A549 treated with RU486 at 1 μM for 4 hours (cell line): Measurements from ENCODE around the gene ZSCAN21. TPM values are rescaled to one million over a fixed set of nuclear protein-coding genes. Genes with fewer than 3 reads are reported as not detected.

Experiments used
- total RNA-seq: library from RNA; stranded (reverse); fragments of 200-300 nt; extraction: Qiagen RNA extraction; gene quantifications from 5 replicates; pipeline ENCODE4 v1.2.3, GENCODE V29; 2022; ENCODE audit warnings: low read depth

ZSCAN21 gene
- total RNA-seq = 9.3 to 12.1 TPM (median 10.1 TPM) in 5 replicates

DNA sequence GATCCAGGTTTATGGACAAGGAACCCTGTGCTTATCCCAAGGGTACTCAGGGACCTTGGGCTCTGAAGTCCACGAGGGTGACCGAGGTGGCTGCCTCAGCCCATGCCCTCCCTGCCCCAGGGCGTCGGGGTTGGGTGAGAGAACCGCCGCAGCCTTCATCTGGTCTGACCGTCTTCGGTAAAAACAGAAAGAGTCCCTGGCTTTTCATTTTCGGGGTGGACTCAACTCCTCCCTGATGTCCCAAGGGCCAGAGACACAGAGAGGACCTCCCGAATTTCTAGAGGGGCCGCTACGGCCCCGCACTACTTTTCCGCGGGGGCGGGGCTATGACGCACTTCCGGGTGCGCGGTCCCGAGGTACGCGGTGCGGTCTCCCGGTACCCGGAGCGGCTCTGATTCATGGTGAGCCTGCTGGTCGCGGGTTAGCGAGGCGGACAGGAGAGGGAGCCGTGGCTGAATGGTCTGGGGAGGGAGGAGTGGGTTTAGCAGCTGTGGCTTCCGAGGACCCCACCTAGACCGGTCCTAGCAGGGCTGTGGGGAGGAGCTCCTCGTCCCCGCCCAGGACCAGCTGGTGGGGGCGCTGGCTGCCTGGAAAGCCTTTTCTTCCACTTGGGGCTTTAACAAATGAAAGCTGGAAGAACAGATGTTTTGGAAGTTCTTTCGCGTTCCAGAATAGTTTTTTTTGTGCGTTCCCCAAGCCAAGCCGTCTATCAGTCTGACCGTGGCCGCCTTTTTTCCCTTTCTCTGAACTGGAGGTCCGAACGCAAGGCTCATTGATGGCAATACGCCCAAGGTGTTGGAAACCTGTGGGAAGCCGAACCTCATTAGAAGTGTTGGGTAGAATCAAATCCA, at the start of gene ZSCAN21:
ZSCAN21 (plus strand) TSS at position 334 of the 851 bp plus-strand sequence. CDS start 7,233 bp downstream, outside the sequence.

DNA sequence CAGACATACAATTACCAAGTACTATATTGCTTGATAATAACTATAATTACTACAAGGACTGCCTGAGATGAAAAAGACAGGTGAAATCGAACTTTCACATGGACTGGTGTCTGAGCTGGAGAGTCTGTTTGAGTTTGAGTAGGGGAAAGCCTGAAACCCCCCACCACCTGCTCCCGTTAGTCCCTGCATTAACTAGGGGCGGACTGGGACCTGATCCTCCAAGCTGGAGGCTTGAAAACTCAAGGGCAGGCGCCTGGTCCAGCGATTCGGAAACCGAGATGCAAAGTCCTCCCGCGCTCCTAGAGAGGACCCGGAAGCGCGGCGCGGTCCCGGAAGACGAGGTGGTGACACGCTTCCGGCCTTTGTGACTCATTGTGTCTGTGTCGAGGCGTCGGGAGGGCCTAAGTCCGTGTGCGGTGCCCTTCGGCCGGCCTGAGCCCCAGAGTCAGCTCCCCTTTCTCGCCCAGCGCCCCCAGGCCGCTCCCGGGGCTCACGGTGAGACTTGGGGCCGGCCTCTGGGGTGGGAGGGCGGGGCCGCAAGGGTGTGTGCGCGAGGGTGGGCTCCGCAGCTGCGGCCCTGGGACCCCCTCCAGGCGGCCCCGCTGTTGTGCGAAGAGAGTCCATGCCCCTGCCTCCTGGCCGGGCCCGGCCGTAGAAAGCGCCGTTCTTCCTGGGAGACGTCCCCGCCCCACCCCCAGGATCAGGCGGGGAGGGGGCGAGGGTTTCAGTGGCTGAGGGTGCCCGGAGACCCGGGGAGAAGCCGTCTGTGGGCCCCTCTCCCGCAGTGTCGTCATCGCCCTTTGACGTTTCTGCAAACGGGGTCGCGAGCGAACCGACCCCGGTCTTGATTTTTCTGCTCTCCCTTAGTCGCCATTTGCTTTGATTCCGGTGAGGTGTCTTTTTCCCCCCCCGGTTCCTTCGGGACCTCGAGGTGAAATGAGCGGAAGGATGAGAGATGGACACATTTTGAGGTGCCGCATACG, 34.1 kb upstream of the ZSCAN21 start, which contains the start of gene ZKSCAN1:
ZKSCAN1 (plus strand) TSS at position 365 of the 983 bp plus-strand sequence. CDS start 7,911 bp downstream, outside the sequence.

DNA sequence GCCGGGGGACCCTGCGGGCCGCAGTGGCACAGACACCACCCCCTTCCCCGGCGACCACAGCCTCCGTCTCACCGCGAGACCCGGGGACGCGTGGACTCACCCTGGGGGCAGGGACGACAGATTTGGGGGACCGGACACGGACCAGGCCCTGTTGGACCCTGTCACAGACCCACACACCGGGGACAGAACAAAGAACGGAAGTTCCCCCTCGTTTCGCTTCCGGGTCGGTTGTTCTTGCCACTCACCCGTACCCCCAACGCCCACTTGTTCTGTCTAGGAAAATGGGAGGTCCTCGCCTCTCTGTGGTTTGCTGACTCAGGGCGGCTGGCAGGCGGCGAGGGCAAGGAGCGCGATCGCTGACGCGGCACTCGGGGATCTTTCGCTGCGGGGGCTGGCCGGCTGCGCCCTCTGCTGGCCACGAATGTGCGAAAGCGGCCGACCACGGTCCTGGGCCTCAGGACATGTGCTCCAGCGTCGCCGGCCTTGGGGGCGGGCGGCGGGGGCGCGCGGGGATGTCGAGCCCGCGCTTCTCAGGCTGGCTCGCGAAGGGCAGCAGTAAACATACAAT, 32.0 kb downstream of the ZSCAN21 start, which contains the start of gene ZNF3:
ZNF3 (minus strand) TSS at position 189 of the 568 bp plus-strand sequence. CDS start 4,366 bp downstream, outside the sequence.

DNA sequence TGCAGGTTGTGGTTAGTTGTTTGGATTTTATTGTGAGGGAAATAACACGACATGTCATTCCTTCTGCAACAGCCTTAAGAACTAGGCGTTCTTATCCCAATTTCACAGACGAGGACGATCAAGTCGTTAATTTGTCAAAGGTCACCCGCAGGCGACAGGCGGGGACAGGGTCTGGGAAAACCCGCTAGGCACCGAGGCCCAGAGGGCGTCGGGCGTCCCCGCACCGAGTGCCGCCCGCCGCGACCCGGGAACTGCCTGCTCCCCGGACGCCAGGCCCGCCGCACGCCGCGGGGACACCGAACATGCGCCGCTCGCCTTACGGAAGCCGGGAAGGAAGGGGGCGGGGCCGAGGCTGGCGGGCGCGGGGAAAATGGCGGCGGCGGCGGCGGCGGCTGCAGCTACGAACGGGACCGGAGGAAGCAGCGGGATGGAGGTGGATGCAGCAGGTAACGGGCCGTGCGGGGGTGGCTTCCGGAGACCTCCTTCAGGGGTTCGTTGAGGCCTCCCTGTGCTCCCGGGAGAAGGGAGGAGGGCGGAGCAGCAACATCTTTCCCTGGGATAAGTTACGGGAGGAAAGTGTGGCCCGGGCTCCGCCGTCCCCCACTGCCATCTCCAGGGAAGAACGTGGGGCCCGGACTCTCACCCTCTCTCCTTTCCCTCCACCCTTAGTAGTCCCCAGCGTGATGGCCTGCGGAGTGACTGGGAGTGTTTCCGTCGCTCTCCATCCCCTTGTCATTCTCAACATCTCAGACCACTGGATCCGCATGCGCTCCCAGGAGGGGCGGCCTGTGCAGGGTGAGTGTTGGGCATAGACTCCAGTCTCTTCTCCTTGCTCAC, 39.3 kb downstream of the ZSCAN21 start, which contains the start of gene COPS6:
COPS6 (plus strand) TSS at position 349 of the 837 bp plus-strand sequence; CDS start at position 371, 22 bp downstream.

DNA sequence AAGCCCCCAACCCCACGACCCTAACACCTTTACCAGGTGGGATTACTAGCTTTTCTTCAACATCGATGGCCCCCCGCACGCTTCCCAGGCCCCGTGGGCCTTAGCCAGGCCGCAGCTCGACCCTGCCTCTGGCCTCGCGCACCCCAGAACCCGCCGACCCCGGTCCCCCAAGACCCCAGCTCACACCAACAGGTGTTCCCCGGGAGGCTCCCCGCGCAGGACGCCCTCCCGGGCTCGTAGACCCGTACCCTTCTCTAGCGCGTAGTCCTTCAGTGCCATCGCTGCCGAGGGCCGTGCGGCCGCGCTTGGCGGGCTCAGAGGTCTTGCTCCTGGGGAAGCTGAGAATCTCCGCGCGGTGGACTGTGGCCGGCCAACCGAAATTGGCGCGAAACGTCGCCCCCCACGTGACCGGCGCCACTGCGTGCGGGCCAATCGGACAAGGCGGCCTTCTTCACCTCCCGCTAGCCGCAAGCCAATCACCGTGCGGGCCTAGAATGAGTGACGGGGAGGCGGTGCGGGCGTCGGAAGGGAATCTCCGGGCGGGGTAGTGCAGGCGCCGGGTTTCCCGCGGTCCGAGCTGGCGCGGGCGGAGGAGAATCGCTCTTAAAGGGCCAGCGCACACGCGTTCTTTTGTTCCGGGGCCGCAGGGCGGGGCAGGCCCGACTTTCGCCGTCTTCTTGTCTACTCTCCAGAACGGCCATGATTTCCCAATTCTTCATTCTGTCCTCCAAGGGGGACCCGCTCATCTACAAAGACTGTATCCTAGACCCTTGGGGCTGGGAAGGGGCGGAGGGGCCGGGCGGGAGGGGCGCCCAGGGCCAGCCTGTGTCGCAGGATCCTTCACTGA, 51.7 kb downstream of the ZSCAN21 start, which contains the start of the genes AP4M1 and MCM7:
AP4M1 (plus strand) TSS at position 628 of the 847 bp plus-strand sequence; CDS start at position 700, 72 bp downstream.
MCM7 (minus strand) TSS at position 382 of the 847 bp plus-strand sequence; CDS start at position 279, 103 bp downstream.

Other genes with a start within 250 kb of the ZSCAN21 start
- not detected in 5 replicates for gene CYP3A43, start 221.8 kb upstream of the ZSCAN21 start, total RNA-seq
- not detected in 5 replicates for gene OR2AE1, start 172.7 kb upstream of the ZSCAN21 start, total RNA-seq
- 20.5 to 27.9 TPM (median 26.3 TPM) in 5 replicates for gene TRIM4, start 130.2 kb upstream of the ZSCAN21 start, total RNA-seq
- gene GJC3, start 120.2 kb upstream of the ZSCAN21 start, total RNA-seq = 0.14 to 0.31 TPM (median 0.21 TPM) in 4 of 5 replicates, not detected in the other
- gene AZGP1, start 73.7 kb upstream of the ZSCAN21 start, total RNA-seq = 0.27 TPM in 1 of 5 replicates, not detected in the others
- gene ZKSCAN1, start 34.2 kb upstream of the ZSCAN21 start, total RNA-seq = 6.1 to 9.9 TPM (median 9.2 TPM) in 5 replicates
- gene ZNF3, start 31.9 kb downstream of the ZSCAN21 start, total RNA-seq = 18.2 to 23.1 TPM (median 19.7 TPM) in 5 replicates
- 149 to 206 TPM (median 179 TPM) in 5 replicates for gene COPS6, start 39.2 kb downstream of the ZSCAN21 start, total RNA-seq
- gene MCM7, start 51.6 kb downstream of the ZSCAN21 start, total RNA-seq = 234 to 255 TPM (median 254 TPM) in 5 replicates
- 12.3 to 15.4 TPM (median 14.5 TPM) in 5 replicates for gene AP4M1, start 51.9 kb downstream of the ZSCAN21 start, total RNA-seq
- gene TAF6, start 69.6 kb downstream of the ZSCAN21 start, total RNA-seq = 57.6 to 68.0 TPM (median 64.7 TPM) in 5 replicates
- 10.5 to 12.4 TPM (median 10.8 TPM) in 5 replicates for gene CNPY4, start 69.9 kb downstream of the ZSCAN21 start, total RNA-seq
- gene MBLAC1, start 77.2 kb downstream of the ZSCAN21 start, total RNA-seq = 2.7 to 3.8 TPM (median 3.1 TPM) in 5 replicates
- 141 to 188 TPM (median 175 TPM) in 5 replicates for gene LAMTOR4, start 99.1 kb downstream of the ZSCAN21 start, total RNA-seq
- gene TRAPPC14, start 108.9 kb downstream of the ZSCAN21 start, total RNA-seq = 8.7 to 16.1 TPM (median 12.9 TPM) in 5 replicates
- gene GAL3ST4, start 118.8 kb downstream of the ZSCAN21 start, total RNA-seq = 0.07 to 0.08 TPM in 2 of 5 replicates, not detected in the others
- gene GPC2, start 127.6 kb downstream of the ZSCAN21 start, total RNA-seq = 0.54 to 1.1 TPM (median 0.96 TPM) in 5 replicates
- gene STAG3, start 128.1 kb downstream of the ZSCAN21 start, total RNA-seq = 0.10 to 0.50 TPM (median 0.20 TPM) in 4 of 5 replicates, not detected in the other
- not detected in 5 replicates for gene PVRIG, start 170.2 kb downstream of the ZSCAN21 start, total RNA-seq